ENCODE results near the gene S100A7. TPM values are rescaled to one million over a fixed set of nuclear protein-coding genes. Genes with fewer than 3 reads are reported as not detected.

The S100A7 gene
- polyA plus RNA-seq, 1 experiment = not detected

DNA sequence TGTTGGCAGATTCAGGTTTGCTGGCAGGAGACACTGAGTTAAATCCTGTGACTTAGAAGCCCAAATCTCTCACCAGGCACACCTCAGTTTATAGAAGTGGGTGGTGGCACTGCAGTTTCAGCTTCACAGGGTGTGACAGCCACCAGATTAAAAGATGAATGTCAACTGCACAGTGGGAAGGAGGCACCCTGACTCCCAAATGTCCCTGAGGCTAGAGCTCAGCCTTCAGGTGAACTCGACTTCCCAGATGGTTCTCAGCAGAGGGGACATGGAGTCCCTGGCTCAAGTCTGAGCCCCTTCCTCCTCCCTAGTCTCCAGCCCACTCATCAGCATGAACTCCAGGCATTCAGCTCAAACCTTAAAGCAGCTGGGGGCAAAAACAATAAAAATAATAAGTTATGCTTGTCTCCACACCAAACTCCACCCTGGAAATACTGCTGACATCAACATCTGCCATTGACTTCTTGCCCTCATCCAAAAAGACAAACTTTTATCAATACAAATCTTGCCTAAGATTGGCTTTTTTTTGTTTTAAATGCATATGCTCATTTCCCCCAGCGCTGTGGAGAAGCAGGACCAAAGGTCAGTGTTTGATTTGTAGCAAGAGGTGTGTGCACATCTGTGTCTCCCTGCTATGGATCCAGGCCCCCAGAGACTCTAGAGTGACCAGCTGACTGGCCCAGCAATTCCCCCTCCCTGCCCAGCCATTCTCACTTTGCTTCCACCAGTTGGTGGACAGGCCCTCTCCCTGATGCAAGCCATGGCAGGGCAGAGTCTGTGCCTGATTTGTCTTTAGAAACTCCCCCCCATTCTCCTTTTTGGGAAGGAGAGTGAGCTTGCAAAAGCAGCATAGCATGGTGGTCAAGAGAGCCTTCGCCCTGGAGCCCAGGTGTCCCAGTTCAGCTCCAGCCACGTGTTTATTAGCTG, 18.5 kb upstream of the S100A7 start:
- CTCF ChIA-PET = interaction anchor here (0.6 to 3.2 kb wide), 7 partner anchors 12 to 127 kb away, joined by 3 to 17 read pairs (median 3); no protein-coding TSS in a partner anchor

DNA sequence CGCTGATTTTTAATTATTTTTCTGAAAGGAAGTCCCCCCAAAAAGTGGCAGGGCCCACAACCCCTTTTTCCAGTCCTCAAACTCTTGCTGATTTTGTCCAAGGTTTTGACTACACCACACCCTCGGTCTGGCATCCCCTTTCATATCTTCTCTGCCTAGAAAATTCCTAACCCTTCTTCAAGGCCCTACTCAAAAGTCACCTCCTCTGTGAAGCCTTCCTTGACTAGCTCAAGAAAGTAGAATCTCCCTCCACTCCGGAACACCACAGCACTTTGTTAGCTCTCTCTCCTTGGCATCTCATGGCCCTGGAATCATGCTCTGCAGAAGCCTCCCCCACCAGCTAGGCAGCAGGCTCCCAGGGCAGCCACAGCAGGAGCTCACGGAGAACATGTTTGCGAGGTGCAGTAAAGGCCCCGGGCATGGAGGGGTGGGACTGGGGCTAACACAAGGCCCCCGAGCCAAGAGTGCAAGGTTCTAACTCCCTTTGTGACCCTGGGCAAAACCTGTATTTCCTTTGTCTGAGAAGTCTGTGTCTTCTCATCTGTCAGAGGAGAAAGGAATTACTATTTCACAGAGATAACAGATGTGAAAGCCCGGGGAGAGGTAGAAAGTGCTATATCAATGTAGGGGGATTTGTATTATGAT, 17.7 kb upstream of the S100A7 start:
- ChIA-PET CTCF (interaction anchor here (1.1 to 3.2 kb wide), 5 partner anchors 12 to 126 kb away, joined by 3 to 17 read pairs (median 4); no protein-coding TSS in a partner anchor), POLR2A (no interaction called here)

More for the DNA sequence above, 18.5 kb upstream of the S100A7 start:
- TF ChIP-seq, protein P1, sequence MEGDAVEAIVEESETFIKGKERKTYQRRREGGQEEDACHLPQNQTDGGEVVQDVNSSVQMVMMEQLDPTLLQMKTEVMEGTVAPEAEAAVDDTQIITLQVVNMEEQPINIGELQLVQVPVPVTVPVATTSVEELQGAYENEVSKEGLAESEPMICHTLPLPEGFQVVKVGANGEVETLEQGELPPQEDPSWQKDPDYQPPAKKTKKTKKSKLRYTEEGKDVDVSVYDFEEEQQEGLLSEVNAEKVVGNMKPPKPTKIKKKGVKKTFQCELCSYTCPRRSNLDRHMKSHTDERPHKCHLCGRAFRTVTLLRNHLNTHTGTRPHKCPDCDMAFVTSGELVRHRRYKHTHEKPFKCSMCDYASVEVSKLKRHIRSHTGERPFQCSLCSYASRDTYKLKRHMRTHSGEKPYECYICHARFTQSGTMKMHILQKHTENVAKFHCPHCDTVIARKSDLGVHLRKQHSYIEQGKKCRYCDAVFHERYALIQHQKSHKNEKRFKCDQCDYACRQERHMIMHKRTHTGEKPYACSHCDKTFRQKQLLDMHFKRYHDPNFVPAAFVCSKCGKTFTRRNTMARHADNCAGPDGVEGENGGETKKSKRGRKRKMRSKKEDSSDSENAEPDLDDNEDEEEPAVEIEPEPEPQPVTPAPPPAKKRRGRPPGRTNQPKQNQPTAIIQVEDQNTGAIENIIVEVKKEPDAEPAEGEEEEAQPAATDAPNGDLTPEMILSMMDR (IDR thresholded peaks at IDR 0.05; ENCODE audit: low read depth, low read length) = no peak
- POLR2A ChIA-PET = no interaction called here
- no peak overlapping the region for H3K27ac ChIP-seq (ENCODE audit: low read depth, low read length)
- no peak for DNase-seq (ENCODE audit: low read depth, low spot score)
- no peak overlapping the region for H3K4me3 ChIP-seq (ENCODE audit: low read depth, low read length)
- H3K9me3 ChIP-seq (ENCODE audit: control insufficient read depth, insufficient read depth, low read length) = no peaks in the 10 kb centered on the region
- H3K27me3 ChIP-seq (ENCODE audit: control insufficient read depth, insufficient read depth, low read length) = peaks cover 25% of the 10 kb centered on the region

DNA sequence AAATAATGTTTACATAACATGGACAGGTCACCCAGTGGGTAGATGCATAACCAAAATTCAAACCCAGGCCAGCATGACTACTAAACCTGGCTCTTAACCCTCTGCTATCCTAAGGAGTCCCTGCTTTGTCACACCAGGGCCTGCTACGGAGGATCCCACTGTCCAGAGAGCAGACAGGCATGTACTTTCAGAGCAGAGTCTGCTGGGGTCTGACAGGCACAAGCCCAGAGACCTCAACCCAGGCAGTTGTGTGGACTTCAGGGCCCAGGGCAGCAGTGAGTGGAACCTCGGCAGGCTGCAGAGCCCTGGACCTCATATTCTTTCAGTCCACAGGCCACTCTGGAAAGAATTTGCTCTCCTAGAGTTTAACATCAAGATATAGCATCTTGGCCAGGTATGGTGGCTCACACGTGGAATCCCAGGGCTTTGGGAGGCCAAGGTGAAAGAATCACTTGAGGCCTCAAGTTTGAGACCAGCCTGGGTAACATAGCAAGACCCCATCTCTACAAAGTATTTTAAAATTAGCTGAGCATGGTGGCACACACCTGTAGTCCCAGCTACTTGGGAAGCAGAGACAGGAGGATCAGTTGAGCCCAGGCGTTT, 16.1 kb upstream of the S100A7 start:
- peaks cover under 1% of the 10 kb centered on the region; the same call in 1 of the 2 replicates for H3K9me3 ChIP-seq (ENCODE audit: control insufficient read depth, insufficient read depth, low read length)
- CTCF ChIA-PET = interaction anchor here (1.3 kb wide), 1 partner anchor 11 kb away, joined by 3 read pairs; no protein-coding TSS in a partner anchor
- H3K27me3 ChIP-seq (ENCODE audit: control insufficient read depth, insufficient read depth, low read length) = peaks cover 15% of the 10 kb centered on the region
- no peak for DNase-seq (ENCODE audit: low read depth, low spot score)
- H3K27ac ChIP-seq (ENCODE audit: low read depth, low read length) = no peak overlapping the region
- TF ChIP-seq, protein P1 (IDR thresholded peaks at IDR 0.05; ENCODE audit: low read depth, low read length) = no peak
- POLR2A ChIA-PET = no interaction called here
- no peak overlapping the region for H3K4me3 ChIP-seq (ENCODE audit: low read depth, low read length)

More for the DNA sequence above, 17.7 kb upstream of the S100A7 start:
- Histone ChIP-seq H3K4me3 (ENCODE audit: low read depth, low read length) (no peak overlapping the region), H3K27me3 (ENCODE audit: control insufficient read depth, insufficient read depth, low read length) (peaks cover 22% of the 10 kb centered on the region), H3K27ac (ENCODE audit: low read depth, low read length) (no peak overlapping the region), H3K9me3 (ENCODE audit: control insufficient read depth, insufficient read depth, low read length) (no peaks in the 10 kb centered on the region)
- TF ChIP-seq, protein P1 (IDR thresholded peaks at IDR 0.05; ENCODE audit: low read depth, low read length) = no peak
- DNase-seq (ENCODE audit: low read depth, low spot score) = no peak

DNA sequence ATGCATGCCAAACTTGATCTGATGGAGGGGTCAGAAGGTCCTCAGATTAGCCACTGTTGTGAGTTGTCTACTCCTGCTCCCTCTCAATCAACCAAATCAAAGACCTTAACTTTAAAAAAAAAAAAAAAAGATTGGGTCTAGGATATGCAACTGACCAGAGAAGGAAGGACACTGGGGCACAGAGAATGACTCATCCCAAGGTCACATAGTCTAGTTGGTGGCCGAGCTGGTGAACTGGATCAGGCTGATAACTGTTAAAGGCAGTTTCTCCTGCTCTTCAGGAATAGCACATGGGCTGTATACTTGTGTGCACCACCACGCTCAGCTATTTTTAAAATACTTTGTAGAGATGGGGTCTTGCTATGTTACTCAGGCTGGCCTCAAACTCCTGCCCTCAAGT, 14.8 kb upstream of the S100A7 start:
- Histone ChIP-seq H3K27me3 (ENCODE audit: control insufficient read depth, insufficient read depth, low read length) (peaks cover 14% of the 10 kb centered on the region), H3K4me3 (ENCODE audit: low read depth, low read length) (no peak overlapping the region), H3K9me3 (ENCODE audit: control insufficient read depth, insufficient read depth, low read length) (peaks cover 6% of the 10 kb centered on the region; the same call in 1 of the 2 replicates), H3K27ac (ENCODE audit: low read depth, low read length) (no peak overlapping the region)
- ChIA-PET CTCF (interaction anchor here (1.2 kb wide), 1 partner anchor 9 kb away, joined by 3 read pairs; no protein-coding TSS in a partner anchor), POLR2A (no interaction called here)
- TF ChIP-seq, protein P1 (IDR thresholded peaks at IDR 0.05; ENCODE audit: low read depth, low read length) = no peak
- DNase-seq (ENCODE audit: low read depth, low spot score) = no peak
